GM12891 (cell line): ENCODE results near the gene SLC9A5.

Experiments used
- PAX5 ChIP-seq: IDR thresholded peaks from 2 replicates; pipeline ENCODE4 v1.6.1; 2011; ENCODE audit warnings: low read length, moderate library complexity, mild to moderate bottlenecking; ENCODE audit not compliant: insufficient read depth, severe bottlenecking
- POLR2A ChIP-seq: IDR thresholded peaks from 2 replicates; pipeline ENCODE4 v1.6.1; 2011; ENCODE audit warnings: low read depth, low read length, control low read depth
- POLR2AphosphoS5 ChIP-seq: IDR thresholded peaks from 2 replicates; pipeline ENCODE4 v1.6.1; 2011; ENCODE audit warnings: low read depth, low read length, control low read depth
- POU2F2 ChIP-seq: IDR thresholded peaks from 2 replicates; pipeline ENCODE4 v1.6.1; 2011; ENCODE audit warnings: low read depth, mild to moderate bottlenecking, control low read depth, low read length, moderate library complexity
- SPI1 ChIP-seq: IDR thresholded peaks from 2 replicates; pipeline ENCODE4 v1.6.1; 2011; ENCODE audit warnings: low read depth, low read length, control low read depth

DNA sequence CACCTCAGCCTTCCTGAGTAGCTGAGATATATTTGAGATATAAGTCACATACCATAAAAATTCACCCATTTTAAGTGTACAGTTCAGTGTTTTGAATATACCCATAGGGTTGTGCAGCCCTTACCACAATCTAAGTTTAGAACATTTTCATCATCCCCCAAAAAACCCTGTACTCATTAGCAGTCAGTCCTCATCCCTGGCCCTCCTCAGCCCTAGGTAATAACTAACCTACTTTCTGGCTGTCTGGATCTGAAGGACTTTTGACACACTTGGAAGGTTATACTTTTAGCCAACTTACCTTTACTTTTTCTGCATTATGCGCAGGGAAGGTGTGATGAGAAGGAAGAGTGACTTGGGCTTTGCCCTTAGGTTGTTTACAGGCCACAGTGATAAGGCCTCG lies 26.5 kb downstream of the SLC9A5 start:
- TF ChIP-seq POLR2AphosphoS5 (no peak), POU2F2 (no peak), POLR2A (no peak), SPI1 (no peak), PAX5 (no peak)
